Embryonic facial prominence (tissue), 1 donor: ENCODE results near the gene SFMBT2.
"Not testable (repeated sequence)": the region's sequence is repeated elsewhere in the genome, so short reads cannot be mapped to it uniquely, and the experiment has no call there.

Experiments used
- DNase-seq: peaks from one replicate; pipeline ENCODE4 v3.0.0-alpha.2; 2016; ENCODE audit errors: extremely low spot score

SFMBT2 gene

DNA sequence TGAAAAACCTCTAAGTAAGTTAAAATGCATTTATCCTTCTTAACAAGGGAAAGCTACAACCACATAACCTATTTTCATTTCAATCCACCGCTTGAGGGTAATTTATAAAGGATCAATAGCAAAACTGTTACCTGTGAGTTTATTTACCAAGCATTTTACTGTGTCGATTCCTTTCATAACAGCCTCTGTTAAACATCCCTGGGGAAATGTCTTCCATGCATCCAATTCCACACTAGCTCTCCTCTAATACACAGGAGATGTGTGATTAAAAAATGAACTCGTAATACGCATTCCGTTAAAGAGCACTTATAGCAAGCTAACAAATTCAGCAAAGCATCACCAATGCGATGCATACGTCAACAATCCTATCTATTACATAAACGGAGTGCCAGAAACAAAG, 185.7 kb downstream of the SFMBT2 start:
- no peak for DNase-seq

DNA sequence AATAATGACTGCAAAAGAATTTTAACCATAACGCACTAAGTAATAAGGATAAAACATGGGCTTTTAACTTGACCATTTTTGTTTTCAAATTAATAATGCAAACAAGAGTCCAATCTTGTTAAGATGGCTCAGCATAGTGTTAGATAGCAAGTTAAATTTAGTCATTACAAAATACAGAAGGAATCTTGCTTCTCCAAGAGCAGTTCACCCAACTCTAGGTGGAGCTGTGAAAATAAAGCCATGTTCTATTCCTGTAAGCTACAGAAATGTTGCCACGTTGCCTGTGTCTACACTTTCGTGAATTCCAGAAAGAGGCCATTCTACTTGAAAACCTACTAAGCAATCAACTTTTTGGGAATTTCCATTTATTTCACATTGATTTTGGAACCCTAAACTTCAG, 191.9 kb downstream of the SFMBT2 start:
- DNase-seq: no peak

DNA sequence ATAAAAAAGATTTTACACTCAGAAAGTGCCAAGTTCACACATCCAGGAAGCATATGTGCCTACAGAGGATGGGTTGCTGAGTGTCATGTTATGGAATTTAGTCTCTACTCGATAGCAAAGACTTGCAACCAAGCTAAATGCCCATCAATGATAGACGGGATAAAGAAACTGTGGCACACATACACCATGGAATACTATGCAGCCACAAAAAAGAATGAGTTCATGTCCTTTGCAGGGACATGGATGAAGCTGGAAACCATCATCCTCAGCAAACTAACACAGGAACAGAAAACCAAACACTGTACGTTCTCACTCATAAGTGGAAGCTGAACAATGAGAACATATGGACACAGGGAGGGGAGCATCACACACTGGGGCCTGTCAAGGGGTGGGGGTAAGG, 198.1 kb downstream of the SFMBT2 start:
- DNase-seq: not testable (repeated sequence)

DNA sequence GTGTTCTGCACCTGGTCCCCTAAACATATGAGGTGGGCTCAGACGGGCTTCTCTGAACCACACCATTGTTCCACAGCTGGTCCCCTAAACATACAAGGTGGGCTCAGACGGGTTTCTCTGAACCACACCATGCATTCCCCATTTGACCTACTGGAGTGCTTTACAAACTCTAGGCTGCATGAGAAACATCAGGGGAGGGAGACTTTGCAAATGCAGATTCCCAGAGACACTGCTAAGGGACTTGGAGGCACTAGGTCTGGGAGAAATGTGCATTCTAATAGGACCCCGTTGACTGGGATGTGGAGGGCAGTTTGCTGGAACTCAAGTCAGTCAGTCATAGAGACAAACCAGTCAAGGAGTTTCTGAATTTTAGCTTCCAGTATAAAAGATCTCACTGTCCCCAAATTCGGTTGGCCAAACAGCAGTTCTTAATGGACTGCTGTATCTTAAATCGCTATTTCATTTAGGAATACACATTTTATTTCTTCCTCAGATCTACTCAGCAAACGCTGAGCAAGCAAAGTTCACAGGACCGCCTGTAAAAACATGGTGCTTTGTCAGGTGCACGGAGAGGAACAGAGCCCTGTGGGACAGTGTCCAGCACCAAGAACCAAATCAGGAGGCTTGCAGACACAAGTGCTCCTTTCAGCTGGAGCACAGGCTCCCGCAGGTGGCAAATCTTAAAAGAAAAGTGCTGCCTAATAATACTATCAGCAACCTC, 198.8 kb downstream of the SFMBT2 start:
- no peak for DNase-seq

DNA sequence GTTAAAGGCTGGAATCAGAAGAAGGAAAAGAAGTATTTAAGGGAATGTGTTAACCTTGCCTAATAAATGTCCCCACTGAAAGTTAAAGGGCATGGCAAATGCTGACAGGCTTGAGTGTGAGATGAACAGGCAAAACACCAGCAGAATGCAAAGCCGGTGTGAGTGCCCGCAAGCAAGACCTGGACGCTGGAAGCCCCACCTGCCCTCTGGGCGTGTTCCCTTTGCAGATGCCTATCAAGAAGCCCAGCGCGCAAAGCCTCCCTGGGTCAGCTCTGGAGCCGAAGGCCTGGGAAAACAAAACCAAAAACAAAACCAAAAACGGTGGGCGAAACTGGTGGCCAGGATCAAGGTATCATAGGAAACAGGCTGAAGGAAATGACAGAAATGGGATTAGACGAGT, 200.3 kb downstream of the SFMBT2 start:
- no peak for DNase-seq

DNA sequence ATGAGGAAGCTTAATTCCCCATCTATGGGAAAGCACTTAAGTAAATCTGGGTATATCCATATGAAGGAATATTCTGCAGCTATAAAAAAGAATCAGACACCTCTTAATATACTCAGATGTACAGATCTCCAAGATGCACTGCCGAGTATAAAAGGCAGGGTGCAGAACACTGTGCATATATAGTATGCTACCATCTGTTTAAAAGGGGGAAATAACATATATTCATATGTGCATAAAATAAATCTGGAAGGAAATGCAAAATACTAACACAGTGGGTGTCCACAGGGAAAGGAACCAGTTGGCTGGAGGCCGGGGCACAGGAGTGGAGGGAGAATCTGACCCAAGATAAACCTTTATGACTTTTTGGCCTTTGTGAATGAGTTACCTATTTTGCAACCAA, 201.4 kb downstream of the SFMBT2 start:
- DNase-seq: no peak

DNA sequence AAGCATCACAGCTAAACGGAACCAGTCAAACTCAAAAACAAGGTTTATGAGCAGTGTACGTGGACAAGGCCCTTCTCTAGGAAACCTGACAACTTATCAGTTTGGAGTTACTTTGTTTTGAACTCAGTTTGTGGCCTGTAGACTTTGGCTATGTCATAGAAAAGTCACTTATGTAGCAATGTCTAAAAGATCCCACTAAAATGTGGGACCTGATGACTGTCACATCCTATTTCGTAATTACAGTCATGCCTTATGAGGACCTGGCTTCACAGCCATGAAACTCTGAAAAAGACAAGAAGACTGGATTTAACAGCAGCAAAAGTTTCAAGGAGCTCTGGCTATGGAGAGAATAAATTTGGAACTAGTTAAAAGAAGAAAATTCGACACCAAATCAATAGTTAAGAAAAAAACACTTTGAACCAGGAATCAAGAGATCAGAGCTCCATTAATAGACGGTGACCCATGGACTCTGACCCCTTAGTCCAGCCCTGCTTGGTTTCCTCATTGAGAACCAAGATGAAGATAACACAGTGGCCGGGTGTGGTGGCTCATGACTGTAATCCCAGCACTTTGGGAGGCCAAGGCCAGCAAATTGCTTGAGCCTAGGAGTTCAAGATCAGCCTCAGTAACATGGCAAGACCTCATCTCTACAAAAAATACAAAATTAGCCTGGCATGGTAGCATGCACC, 204.3 kb downstream of the SFMBT2 start:
- DNase-seq: no peak

DNA sequence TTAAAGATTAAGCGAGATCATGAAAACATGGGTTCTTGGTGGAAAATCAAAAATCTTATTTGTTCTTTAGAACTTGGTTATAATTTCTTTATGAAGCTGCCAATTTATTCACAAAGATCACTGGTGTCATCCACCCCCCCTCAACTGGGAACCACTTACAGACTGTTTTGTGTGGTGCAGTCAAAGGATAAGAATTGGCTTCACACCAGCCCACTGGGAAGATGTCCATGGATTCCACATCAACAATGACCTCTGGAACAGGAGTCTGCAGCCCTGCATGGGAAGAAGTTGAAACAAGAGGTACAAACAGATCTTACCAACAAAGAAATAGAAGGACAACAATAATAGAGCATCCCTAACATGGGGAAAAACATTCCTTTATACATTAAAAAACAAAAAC, 205.2 kb downstream of the SFMBT2 start:
- no peak for DNase-seq

DNA sequence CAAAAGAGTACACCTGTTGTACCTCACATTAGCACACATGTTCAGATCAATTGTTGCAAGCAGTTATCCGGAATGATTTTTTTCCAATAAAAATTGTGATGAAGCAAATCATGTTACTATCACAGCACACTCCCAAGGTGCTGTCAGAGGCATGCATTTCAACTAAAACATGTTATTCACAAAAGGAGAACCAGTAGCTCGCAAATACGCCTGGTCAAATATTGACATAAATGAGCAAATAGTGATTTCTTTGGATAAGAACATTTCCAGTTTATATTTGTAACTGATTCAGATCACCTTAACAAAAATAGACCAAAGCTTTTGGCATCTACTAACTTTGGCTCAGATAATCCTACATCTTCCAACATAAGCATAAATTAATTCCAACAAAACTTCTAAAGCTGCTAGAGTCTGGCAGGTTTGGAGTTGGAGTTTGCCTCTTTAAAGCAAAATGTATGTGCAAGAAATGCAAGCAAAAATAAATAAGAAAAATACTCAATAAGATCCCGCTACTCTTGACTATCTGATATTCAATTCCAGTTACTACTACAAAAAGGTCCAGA, 208.0 kb downstream of the SFMBT2 start:
- DNase-seq: no peak

DNA sequence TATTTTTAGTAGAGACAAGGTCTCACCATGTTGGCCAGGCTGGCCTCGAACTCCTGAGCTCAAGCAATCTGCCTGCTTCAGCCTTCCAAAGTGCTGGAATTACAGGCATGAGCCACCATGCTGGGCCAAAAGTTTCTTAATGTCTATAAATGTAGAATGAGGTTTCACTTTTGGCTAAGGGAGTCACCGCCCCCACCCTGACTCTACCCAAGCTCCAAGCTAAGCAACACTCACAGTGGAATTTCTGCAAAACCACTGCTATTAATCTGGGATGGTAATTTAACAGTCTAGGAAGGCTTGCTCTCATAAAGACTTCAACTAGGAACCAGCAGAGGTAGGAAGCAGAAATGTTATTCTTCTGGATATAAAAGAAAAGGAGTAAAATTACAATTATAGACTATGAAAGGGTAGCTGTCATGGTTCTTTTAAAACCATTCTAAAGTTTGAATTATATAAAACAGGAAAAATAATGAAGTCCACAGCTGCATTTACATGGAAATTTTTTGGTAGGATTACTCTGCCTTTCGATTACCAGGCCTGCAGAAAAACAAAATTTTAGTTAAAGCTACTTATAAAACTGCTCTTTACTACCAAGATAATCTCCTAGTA, 211.6 kb downstream of the SFMBT2 start:
- DNase-seq: no peak

DNA sequence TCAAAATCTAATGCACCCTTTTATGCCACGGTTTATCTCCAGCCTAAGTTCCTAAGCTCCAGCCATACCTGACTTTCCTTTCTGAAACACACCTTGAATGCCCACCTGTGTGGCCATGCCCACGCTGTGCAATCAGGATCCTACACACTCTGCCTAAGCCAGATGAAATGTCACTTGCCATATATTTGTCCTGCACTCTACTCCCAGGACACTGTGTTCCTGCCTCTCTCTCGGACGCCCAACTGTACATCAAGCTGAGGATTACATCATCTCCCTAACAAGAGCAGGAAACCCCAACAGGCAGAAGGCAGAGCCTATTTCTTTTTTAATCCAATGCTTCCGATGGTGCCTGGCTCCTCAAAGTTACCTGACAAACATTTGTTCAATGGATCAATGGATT, 214.6 kb downstream of the SFMBT2 start:
- DNase-seq: no peak

DNA sequence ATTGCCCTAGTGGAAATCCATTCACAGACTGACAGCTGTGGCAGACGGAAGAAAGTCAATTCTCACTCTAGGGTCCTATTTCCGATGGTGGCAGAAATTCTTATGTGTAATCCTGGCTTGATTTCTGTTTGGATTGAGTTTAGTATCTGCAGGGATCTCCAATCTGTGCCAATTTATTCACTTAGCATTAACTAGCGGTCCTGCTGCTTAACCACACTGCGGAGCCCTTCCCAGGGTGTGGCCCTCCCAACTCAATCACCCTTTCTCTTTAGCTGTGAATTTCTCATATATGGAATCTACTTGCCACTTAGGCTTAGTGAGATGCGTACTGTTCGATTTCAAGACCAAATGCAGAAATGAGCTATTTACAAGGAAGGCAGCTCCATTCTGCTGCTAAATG, 215.7 kb downstream of the SFMBT2 start:
- DNase-seq: no peak

DNA sequence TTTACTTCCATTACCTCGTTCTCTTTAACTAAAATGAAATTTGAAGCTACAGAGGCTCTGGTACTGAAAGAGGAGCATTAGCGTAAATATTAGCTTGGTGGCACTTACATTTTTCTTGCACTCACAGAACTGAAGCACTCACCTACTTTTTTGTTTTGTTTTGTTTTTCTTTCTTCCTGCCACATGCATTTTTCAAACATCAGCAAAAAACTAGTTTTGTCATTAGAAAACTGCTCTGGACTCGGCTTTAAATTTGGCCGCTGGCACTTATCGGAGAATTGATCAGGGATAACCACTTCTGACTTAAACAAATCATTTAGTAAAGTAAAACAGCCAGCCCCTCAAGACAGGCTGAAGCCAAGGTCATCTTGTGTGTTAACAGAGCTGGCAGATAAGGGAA, 216.3 kb downstream of the SFMBT2 start:
- DNase-seq: no peak

DNA sequence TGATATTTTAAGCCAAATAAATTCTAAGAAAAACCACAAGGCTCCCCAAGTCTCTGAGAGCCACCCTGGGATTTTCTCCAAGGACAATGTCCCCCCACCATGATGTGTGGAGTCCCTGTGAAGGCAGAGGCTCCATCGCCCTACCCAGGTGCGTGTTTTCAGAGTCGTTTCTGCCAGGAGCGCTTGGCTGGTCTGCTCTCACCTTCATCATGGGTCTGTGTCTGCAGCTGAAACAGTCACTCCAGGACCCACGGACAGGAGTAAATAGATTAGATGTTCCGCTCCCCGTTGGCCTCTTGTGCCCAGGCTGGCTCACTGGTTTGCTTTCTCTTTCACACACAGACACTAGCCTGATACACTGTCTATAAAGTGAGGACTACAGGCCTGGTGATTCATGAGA, 217.5 kb downstream of the SFMBT2 start:
- no peak for DNase-seq

DNA sequence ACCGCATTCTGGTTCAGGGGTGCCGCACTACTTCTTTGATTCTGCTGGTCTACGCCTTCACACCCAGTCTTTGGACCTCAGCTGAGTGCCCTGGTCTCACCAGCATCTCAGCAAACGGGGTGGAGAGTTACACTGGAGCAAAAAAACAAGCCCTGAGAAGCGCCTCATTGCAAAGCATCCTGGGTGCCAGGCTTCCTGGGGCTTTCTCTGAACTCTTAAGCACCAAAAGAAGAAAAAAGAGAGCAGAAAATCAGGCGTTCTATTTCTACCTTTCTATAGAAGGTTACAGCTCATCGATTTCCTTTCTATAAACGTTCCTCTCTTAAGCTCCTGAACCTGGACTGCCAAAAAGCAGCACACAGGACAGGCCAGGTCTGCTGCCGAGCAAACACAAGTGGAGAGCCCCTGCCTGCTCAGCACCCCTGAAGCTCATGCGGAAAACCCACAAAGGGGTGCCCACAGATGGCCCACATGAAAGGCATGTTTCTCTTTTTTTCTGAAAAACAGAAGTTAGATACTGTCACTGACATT, 217.9 kb downstream of the SFMBT2 start:
- no peak for DNase-seq

DNA sequence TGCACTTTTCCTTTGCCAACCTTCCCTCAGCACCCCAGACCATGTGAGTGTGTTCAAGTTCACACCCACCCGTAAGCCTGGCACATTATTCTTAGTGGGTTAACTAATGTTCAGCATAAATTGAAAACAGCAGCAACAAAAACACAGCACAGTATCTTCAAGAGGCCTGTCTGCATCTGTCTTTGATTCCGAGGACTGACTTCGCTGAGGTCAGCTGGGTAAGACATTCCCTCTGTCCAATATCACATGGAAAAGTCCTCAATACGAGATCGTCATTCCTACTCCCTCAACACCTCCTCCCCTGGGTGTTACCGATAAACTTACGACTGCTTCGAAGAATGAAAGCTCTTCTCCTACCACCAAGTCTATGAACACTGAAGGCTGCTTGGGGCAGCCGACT, 218.8 kb downstream of the SFMBT2 start:
- DNase-seq: no peak

DNA sequence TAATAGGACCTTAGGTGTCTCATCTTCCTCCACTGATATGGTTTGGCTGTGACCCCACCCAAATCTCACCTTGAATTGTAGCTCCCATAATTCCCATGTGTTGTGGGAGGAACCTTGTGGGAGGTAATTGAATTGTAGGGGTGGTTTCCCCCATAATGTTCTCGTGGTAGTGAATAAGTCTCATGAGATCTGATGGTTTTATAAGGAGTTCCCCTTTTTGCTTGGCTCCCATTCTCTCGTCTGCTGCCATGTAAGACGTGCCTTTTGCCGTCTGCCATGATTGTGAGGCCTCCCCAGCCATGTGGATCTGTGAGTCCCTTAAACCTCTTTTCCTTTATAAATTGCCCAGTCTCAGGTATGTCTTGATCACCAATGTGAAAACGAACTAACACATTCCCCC, 220.1 kb downstream of the SFMBT2 start:
- DNase-seq: not testable (repeated sequence)

DNA sequence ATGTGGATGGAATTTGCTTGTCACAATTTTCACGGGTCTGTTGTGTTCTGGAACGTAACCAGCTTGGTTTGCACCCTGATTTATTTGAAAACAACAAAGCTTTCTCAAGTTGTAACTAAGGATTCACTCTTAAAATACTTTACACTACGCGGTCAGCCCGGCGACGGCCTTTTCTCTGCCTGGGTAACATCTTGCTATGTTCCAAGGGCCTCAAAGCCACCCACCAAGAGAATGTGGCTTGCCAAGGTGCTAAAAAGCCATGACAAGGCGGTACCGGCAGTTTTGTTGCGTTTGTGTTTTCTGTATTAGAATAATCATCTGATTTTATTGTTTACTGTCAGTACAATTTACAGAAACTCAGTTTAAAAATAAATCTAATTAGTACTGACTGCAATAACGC, 220.9 kb downstream of the SFMBT2 start:
- no peak for DNase-seq

DNA sequence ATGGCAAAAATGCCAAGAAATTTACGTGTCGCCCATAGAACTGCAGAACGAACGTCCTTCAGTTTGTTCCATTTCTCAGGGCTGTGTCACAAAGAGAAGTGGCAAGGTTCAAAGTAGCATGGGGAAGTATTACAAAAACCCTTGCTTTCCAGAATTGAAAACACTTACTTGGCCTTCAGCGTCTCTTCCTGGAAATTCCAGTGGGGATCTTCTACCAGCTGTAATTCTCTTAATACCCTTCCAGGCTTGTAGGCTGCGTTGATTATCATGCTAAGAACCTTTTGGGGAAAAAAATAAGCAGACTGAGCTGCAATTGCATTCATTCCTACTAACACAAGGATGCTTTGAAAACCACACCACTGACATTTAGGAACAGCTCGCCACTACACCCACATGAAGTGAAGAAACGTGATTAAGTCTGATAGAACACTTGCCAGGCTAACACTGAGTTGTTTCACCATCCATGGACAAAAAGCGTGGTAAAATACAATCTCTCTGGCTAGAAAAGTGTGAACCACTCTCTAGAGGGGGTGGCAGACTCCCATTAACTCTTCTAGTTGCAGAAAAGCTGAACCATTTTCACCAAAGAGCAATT, 222.3 kb downstream of the SFMBT2 start:
- no peak for DNase-seq

DNA sequence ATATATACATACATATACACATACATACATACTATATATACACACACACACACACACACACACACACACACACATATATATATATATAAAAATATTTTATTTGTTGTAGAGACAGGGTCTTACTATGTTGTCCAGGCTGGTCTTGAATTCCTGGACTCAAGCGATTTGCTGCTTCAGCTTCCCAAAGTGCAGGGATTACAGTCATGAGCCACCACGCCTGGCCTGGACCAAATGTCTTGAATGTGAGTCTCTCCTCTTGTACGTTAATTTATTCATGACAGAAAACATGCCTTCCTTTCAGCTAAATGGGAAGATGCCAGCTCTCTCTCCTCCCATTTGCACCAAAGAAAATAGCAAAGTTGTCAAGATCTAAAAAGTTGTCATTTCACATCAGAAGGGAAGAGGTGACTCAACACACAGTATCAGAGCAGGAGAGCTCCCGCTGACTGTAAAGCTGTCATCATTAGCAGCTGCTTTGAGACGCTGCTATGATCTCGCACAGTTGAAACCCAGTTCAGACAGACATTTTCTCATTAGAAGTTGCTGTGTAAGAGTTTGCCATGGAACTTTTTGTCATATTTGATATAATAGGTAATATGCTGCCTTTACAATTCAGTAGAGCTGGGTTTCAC, 224.3 kb downstream of the SFMBT2 start:
- no peak for DNase-seq

DNA sequence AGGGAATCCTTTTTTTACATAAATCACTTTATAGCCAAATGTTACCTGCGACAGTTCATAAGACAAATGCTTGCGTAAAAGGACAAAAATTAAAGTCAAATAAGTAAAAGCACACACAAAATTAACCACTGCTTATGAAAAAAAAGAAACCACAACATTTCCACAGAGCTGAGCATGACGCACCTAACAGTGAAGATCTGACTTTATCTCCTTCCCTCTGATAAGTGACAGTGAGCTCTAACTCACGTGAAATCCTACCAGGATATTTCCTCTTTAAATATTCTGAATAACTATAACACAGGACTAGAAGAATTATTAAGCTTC, 225.5 kb downstream of the SFMBT2 start:
- DNase-seq: no peak
